Measurements from ENCODE around the gene CBX6.
"Not testable (repeated sequence)": the region's sequence is repeated elsewhere in the genome, so short reads cannot be mapped to it uniquely, and the experiment has no call there.

The CBX6 gene

GRCh38 chr22:38906052-38906451 lies 34.0 kb upstream of the CBX6 start:
- TF ChIP-seq, protein P1, sequence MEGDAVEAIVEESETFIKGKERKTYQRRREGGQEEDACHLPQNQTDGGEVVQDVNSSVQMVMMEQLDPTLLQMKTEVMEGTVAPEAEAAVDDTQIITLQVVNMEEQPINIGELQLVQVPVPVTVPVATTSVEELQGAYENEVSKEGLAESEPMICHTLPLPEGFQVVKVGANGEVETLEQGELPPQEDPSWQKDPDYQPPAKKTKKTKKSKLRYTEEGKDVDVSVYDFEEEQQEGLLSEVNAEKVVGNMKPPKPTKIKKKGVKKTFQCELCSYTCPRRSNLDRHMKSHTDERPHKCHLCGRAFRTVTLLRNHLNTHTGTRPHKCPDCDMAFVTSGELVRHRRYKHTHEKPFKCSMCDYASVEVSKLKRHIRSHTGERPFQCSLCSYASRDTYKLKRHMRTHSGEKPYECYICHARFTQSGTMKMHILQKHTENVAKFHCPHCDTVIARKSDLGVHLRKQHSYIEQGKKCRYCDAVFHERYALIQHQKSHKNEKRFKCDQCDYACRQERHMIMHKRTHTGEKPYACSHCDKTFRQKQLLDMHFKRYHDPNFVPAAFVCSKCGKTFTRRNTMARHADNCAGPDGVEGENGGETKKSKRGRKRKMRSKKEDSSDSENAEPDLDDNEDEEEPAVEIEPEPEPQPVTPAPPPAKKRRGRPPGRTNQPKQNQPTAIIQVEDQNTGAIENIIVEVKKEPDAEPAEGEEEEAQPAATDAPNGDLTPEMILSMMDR (IDR thresholded peaks at IDR 0.05; ENCODE audit: low read depth, low read length, missing control alignments), result no peak
- H3K4me3 ChIP-seq (replicated peaks; ENCODE audit: low read depth, low read length), result no peak overlapping the region
- no peak for DNase-seq (ENCODE audit: extremely low read depth, low read depth)

GRCh38 chr22:38904052-38904617 lies 32.1 kb upstream of the CBX6 start:
- DNase-seq (ENCODE audit: extremely low read depth, low read depth); H3K4me3 ChIP-seq (replicated peaks; ENCODE audit: low read depth, low read length): not testable (repeated sequence)

- DNase-seq (ENCODE audit: extremely low read depth, low read depth), result no peak
- H3K4me3 ChIP-seq (replicated peaks; ENCODE audit: low read depth, low read length), result no peak overlapping the region
- TF ChIP-seq, protein P1 (IDR thresholded peaks at IDR 0.05; ENCODE audit: low read depth, low read length, missing control alignments), result no peak
These were observed 29.2 kb upstream of the CBX6 start for GRCh38 chr22:38901111-38901641.

GRCh38 chr22:38900677-38901076 lies 28.7 kb upstream of the CBX6 start:
- no peak for DNase-seq (ENCODE audit: extremely low read depth, low read depth)
- H3K4me3 ChIP-seq (replicated peaks; ENCODE audit: low read depth, low read length), result no peak overlapping the region
- TF ChIP-seq, protein P1 (IDR thresholded peaks at IDR 0.05; ENCODE audit: low read depth, low read length, missing control alignments), result no peak

DNA sequence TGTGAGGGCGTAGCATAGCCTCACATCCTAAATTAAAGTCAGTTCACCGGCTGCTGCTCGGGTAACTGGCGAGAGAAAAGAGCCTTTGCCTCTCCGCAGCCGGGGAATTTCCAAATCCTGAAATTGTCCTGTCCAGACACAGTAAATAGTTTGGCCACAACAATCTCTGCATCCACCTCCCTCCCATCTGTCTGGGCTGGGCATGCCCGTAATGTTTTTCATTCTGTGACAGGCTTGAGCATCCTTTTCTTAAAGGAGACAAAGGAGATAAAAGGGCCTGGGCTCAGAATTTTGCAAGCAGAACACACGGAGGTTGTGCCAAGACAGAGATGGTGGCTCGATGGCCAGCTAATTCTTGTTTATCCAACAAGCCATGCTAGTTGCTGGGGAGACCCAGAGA lies 19.2 kb upstream of the CBX6 start:
- TF ChIP-seq, protein P1 (IDR thresholded peaks at IDR 0.05; ENCODE audit: low read depth, low read length, missing control alignments), result no peak
- DNase-seq (ENCODE audit: extremely low read depth, low read depth), result no peak
- no peak overlapping the region for H3K4me3 ChIP-seq (replicated peaks; ENCODE audit: low read depth, low read length)

DNA sequence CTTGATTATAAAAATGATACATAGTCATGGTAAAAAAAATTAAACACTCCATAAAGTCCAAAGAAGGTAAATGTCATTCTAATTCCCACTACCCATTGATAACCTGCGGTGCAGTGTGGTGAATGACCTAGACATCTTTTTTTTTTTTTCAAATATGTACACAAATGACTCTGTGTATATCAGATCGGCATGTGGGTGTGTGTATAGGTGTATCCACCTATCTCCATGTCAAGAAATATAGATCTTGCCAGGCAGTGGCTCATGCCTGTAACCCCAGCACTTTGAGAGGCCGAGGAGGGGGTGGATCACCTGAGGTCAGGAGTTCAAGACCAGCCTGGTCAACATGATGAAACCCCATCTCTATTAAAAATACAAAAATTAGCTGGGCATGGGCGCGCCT lies 18.4 kb upstream of the CBX6 start:
- H3K4me3 ChIP-seq (replicated peaks; ENCODE audit: low read depth, low read length), result no peak overlapping the region
- DNase-seq (ENCODE audit: extremely low read depth, low read depth), result no peak
- TF ChIP-seq, protein P1 (IDR thresholded peaks at IDR 0.05; ENCODE audit: low read depth, low read length, missing control alignments), result no peak

- H3K4me3 ChIP-seq (replicated peaks; ENCODE audit: low read depth, low read length), result no peak overlapping the region
- TF ChIP-seq, protein P1 (IDR thresholded peaks at IDR 0.05; ENCODE audit: low read depth, low read length, missing control alignments), result no peak
- no peak for DNase-seq (ENCODE audit: extremely low read depth, low read depth)
These were observed 14.3 kb upstream of the CBX6 start for GRCh38 chr22:38886333-38886732.

All from HFF-Myc (cell line).